Endometrium (tissue), 2 donors: Measurements from ENCODE around the gene LRRC3B.

Experiments
- FAIRE-seq: peaks from 2 replicates; lab custom pipeline; 2012; peaks lifted over from hg19 to GRCh38; lab: Jason Lieb, UNC
- donor health status: control.
- donor health status: control.

The LRRC3B gene

DNA sequence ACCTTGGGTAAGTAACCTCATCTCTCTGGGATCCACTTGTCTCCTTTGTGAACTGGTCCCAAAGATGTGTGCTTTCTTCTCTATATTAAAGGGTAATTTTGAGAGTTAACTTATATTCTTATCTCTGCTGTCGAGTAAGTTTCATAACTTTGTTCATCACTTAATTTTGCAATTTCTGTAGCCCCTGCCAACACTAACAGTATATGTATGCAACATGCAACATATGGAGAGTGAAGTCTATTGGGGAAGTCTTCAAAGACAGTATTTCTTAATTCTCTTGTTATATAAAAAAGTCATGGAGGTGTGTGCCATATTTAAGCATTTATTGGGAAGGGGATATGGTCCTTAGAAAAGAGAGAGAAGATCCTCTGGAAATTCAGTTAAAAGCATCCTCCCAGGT is 85.9 kb downstream of the LRRC3B start:
- FAIRE-seq: no peak

DNA sequence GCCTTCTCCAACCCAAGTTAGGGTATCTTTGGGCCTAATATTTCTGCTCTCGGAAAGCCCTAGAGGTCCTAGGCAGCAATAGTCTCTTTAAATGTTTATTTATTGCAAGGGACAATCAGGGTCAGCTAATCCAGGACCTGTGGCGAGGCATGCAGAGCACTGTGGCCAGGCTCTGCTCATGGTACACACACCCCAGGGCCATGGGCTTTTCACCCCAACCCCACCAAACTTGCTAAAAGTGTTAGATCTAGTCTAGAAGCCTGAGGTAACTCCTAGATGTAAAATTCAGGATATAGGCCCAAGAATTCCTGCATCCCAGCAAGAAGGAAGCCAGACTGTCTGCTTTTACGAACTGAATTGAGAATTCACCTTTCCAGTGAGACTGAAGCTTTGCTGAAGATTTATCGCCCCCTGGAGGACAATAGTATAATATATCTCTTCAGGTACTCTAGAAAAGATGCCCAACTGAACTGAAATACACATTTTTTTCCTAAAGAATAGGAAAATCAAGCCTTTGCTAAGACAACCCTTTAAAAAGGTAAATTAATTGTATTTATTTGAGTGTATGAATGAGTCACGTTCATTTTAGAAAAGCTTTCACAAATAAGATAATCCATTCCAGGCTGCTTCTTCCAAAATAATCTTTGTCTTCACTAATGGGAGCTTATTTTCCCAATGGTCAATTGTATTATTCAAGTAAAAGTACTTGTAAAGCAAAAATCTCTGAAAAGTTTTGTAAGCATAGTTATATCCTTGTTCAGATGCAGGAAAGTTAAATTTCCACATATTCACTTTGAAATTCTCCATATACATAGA is 89.8 kb downstream of the LRRC3B start:
- peak; percentile 59 for FAIRE-seq

DNA sequence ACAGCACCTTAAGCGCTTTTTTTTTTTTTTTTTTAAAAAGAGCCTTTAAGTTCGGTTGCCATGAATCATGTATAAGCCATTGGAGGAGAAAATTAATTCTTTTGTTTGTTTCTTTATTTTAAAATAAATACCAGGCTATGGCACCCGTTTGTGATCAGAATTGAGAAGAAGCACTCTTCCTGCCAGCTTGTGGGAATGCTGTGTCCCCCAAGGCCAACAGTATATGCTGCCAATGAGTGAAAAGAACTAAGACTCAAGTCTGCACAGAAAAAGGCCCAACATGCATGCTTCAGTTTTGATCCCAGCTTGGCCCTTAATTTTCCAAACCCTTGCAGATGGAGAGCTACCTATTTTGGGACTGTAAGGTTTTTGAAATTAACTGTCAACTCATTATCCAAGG is 90.5 kb downstream of the LRRC3B start:
- FAIRE-seq: no peak

DNA sequence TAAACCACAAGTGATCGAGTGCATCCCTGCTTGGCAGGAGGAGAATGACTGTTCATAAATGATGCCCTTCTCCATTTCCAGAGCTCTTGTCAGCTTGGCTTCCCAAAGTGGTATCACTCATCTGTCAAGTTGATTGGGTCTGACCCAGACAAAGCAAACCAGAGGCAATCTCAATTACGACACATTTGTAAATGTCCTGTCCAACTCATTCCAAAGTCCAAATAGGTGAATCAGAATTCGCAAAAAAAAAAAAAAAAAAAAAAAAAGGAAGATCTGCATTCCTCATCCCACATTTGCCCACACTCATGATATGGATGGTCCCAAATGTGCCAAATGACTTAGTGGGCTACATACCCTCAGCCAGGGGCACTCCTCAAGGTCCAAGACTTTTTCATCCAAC is 91.9 kb downstream of the LRRC3B start:
- FAIRE-seq: no peak

DNA sequence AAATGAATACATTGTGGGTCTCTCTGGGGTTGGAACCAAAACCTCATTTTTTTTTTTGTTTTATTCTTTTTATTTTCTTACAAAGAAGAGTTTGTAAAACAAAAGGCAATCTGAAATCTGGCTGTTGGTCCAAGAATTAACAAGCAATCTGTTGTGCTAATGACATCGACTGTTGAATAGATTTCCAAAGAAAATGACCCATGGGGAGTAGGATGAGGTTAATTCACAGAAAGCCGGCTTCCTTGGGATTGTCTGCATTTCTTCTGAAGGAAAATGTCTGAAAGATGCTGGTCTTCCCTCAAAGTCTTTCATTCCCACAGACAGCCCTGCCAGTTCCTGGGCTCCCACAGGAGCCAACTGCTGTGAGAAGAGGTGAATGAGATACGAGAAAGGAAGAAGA is 92.9 kb downstream of the LRRC3B start:
- no peak for FAIRE-seq

DNA sequence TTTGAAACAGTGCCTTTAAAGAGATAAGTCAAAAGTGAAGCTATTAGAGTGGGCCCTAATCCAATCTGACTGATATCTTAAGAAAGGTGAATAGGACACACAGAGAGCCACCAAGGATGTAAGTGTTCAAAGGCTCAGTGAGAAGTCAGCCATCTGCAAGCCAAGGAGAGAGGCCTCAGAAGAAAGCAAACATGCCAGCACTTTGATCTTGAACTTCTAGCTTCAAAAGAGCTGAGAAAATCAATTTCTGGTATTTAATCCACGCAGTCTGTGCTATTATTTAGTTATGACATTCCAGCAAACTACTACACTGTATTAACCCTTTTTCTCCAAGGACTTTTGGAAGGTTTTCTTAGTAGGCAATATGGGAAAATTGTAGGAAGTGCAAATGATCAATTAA is 95.7 kb downstream of the LRRC3B start:
- no peak for FAIRE-seq

DNA sequence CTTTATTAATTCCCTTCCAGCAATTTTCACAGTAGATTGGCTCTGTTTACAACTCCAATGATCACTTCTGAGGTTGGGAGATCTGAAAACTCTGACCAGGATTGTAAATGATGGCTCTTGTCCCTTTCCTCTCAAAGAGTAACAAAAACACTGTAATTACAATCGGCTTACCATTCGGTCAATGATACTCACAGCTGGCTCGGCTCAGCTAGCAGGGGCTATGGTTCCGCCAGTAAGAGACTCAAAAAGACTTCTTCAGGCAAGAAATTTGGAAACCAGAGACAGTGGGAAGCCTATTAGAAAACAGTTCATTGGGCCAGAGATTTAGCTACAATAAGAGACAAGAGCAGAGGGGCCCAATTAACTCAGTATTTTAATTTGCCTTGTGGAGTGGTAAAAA is 96.6 kb downstream of the LRRC3B start:
- FAIRE-seq: no peak

DNA sequence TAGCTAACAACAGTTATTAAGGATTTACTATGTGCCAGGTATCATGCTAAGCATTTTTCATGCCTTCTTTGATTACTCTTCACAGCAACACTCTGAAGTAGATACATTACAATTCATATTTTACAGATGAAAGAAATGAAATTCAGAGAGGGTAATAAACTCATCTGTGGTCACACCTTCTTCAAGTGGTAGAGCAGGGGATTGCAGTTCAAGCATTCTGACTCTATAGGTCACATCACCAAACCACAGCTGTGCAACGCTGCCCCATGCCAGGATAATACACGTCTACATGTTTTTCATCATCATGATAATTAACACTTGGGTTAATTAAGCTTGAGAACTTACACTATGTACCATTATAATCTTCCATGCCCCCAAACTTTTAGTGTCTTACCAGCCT is 98.5 kb downstream of the LRRC3B start:
- FAIRE-seq: no peak

DNA sequence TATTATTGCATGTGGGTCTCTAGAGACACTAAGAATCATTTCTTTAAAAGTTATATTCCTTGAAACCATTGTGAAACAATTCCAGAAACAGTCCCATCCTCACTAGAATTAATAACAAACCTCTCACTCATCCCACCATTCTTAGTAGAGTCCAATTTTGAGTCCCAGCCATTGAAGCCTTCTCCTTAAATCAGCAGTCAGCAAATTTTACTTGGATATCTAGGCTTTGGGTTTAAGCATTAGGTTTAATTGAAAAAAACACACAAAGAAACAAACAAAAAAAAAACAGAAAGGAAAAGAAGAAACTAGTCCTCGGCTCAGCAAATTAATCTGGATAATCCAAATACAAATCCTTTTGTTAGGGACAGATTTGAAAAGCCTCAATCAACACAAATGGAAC is 109.3 kb downstream of the LRRC3B start:
- no peak for FAIRE-seq

DNA sequence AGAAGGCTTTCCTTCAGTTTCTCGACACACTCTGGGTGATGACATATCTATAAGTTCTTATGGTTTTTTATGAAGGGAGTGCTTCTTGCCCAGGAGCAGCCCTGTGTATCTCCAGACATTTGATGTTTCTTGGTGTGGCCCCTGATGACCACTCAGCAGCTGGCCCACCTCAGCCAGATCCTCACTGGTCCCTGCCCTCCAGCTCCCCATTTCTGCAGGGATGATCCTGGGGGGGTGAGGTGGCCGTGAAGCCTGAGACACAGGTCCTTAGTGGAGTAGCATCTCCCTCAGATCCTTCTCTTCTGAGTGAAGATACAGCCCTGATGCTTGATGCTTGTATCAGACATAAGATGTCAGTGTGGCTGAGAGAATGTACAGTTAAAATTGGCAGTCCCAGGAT is 127.7 kb downstream of the LRRC3B start:
- FAIRE-seq: no peak

DNA sequence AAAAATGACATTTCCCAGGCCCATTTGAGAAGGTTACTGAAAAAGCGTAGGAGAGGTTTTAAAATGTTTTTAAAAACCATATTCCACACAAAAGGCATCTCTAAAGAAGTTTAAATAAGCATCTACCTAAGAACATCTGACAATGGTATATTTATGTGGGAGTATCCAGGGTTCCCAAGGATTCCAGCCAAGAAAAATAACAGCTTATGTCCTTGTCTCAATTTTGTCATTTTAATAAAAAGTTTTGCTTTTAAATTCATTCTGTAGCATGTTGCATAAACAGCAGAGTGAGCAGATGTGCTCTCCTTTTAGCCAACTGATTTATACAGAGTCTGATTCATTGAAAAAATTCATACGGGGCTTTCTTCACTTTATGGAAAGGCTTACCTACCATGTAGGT is 129.9 kb downstream of the LRRC3B start:
- peak; percentile 91 for FAIRE-seq

DNA sequence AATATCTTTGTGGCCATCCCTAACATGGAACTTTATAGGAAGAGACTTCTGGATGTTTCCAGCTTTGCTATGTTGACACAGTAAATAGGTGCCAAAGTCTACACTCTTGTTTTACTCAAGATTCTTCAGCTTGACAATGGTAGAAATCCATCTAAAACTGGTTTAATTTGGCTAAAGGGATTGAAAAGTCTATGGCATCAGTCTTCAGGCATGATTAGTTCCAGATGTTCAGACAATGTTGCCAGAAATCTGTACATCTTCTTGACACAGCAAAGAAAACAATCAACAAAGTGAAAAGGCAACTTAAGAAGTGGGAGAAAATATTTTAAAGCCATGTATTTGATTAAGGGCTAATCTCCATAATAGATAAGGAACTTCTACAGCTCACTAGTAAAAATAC is 130.5 kb downstream of the LRRC3B start:
- FAIRE-seq: no peak

DNA sequence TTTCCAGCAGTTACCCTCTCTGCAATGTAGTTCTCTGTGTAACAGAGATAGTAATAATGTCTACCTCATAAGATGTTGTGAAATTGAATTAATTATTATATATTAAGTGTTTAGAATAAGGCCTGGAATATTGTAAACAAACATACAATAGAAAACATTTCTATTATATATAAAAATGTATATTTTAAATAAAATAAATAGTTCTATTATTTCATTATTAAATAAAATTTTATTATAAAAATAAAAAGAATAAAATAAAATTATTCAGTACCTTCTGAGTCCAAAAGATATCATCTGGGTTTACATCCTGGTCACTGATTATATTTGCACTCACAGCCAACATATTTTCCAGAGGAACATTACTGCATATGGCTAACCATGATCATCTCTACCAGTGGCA is 135.4 kb downstream of the LRRC3B start:
- peak; percentile 45 for FAIRE-seq
